ENCODE data around the gene FMN2.

DNA sequence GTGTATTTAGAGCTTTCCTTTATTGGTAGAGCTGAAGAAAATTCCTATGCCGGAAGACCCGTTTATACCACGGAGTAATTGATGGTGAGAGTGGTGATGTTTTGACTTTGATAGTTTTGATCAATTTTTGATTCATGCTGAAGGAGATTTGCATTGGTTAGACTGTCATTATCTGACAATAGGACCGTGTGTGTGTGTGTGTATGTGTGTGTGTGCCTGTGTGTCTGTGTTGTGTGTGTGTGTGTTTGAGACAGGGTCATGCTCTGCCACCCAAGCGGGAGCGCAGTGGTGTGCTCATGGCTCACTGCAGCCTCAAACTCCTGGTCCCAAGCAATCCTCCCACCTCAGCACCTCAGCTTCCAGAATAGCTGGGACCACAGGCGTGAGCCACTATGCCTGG is 9.6 kb downstream of the FMN2 start:
- TF ChIP-seq, protein P1, sequence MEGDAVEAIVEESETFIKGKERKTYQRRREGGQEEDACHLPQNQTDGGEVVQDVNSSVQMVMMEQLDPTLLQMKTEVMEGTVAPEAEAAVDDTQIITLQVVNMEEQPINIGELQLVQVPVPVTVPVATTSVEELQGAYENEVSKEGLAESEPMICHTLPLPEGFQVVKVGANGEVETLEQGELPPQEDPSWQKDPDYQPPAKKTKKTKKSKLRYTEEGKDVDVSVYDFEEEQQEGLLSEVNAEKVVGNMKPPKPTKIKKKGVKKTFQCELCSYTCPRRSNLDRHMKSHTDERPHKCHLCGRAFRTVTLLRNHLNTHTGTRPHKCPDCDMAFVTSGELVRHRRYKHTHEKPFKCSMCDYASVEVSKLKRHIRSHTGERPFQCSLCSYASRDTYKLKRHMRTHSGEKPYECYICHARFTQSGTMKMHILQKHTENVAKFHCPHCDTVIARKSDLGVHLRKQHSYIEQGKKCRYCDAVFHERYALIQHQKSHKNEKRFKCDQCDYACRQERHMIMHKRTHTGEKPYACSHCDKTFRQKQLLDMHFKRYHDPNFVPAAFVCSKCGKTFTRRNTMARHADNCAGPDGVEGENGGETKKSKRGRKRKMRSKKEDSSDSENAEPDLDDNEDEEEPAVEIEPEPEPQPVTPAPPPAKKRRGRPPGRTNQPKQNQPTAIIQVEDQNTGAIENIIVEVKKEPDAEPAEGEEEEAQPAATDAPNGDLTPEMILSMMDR (IDR thresholded peaks at IDR 0.05; ENCODE audit: insufficient read depth, low read length), result no peak
- no peak for TF ChIP-seq POLR2AphosphoS5 (IDR thresholded peaks at IDR 0.05; ENCODE audit: low read depth)
